Measurements from ENCODE around the gene DUSP8.

Gene DUSP8

GRCh38 chr11:1565173-1565903 lies 6.7 kb downstream of the DUSP8 start:
- no peak for DNase-seq (ENCODE audit: low spot score)

GRCh38 chr11:1564535-1565172 lies 7.4 kb downstream of the DUSP8 start:
- peak; percentile 93 for DNase-seq (ENCODE audit: low spot score)

GRCh38 chr11:1563697-1564534 lies 8.2 kb downstream of the DUSP8 start:
- DNase-seq (ENCODE audit: low spot score) = no peak

- DNase-seq (ENCODE audit: low spot score) = no peak
These were observed 8.9 kb downstream of the DUSP8 start for GRCh38 chr11:1563149-1563638.

- DNase-seq (ENCODE audit: low spot score) = no peak
These were observed 9.5 kb downstream of the DUSP8 start for GRCh38 chr11:1562469-1563148.

GRCh38 chr11:1561955-1562354 lies 10.1 kb downstream of the DUSP8 start:
- DNase-seq (ENCODE audit: low spot score) = no peak

GRCh38 chr11:1561266-1561665 lies 10.8 kb downstream of the DUSP8 start:
- DNase-seq (ENCODE audit: low spot score) = no peak

- no peak for DNase-seq (ENCODE audit: low spot score)
These were observed 11.3 kb downstream of the DUSP8 start for GRCh38 chr11:1560649-1561251.

- DNase-seq (ENCODE audit: low spot score) = no peak
These were observed 11.9 kb downstream of the DUSP8 start for GRCh38 chr11:1560002-1560648.

- peak; percentile 92 for DNase-seq (ENCODE audit: low spot score)
These were observed 12.7 kb downstream of the DUSP8 start for GRCh38 chr11:1559111-1559951.

- no peak for DNase-seq (ENCODE audit: low spot score)
These were observed 13.3 kb downstream of the DUSP8 start for GRCh38 chr11:1558775-1559110.

- DNase-seq (ENCODE audit: low spot score) = peak; percentile 91
These were observed 13.9 kb downstream of the DUSP8 start for GRCh38 chr11:1557904-1558774.

GRCh38 chr11:1557051-1557884 lies 14.8 kb downstream of the DUSP8 start:
- DNase-seq (ENCODE audit: low spot score) = no peak

- DNase-seq (ENCODE audit: low spot score) = no peak
These were observed 15.7 kb downstream of the DUSP8 start for GRCh38 chr11:1556278-1556902.

GRCh38 chr11:1555713-1556153 lies 16.3 kb downstream of the DUSP8 start:
- DNase-seq (ENCODE audit: low spot score) = no peak

GRCh38 chr11:1554981-1555712 lies 16.9 kb downstream of the DUSP8 start:
- DNase-seq (ENCODE audit: low spot score) = no peak

Data from AG20443 (cell line).